HG02885 (cell line): ENCODE measurements around the gene SCD.

Experiments
- ATAC-seq: cut with Tn5 transposase; IDR thresholded peaks from one replicate; pipeline ENCODE4 v1.9.1; 2021; ENCODE audit warnings: mild to moderate bottlenecking; ENCODE audit not compliant: unreplicated experiment, poor library complexity

SCD gene

DNA sequence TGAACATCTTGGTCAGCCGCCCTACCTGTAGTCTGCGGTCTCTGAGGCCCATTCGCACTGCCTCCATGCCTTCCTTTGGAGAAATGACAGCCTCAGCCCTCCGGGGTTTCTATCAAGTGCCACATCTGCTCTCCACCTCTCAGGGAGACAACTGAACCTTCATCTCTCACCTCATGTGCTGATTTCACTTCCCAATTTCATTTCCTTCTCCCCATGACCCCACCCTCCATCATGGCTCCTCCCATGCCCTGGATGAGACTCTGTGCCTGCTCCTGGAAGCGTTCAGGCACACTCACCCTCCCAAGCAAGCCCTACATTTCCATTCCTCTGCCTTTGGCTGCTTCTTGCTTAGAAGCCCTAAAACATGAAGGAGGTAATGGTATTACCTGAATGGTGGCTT, 7.8 kb upstream of the SCD start:
- ATAC-seq: peak; percentile 62

DNA sequence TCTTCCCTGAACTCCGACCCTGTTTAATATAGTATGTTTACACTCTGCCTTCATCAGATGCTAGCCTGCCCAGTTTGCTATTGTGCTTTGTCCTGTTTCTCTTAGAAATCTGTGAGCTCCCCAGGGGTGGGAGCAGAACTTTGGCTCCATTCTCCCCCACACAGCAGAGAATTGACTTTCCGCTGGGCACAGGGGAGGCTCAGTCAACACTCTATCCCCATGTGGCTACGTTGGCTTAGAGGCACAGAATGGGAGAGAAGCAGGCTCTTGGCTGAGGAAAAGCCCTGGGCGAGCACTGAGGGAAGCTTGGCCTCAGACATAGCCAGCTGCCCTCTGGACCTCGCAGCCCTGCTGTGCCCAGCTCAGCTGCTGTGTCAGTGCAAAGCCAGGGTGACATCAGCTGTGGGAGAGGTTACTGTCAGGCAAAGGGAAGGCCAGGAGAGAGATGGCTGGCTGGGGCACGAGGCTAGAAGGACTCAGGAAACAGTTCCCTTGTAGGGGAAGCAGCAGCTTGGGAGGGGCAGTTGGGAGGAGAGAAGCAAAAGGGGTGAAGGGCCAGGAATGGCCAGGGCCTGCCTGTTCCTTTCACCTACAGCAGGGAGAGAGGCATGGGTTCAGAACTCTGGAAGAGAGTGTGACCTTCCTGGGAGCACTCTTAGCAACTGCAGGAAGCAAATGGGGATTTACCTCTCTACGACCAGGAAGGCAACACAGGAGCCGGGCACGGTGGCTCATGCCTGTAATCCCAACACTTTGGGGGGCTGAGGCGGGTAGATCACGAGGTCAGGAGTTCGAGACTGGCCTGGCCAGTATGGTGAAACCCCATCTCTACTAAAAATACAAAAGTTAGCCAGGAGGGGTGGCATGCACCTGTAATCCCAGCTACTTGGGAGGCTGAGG, 5.8 kb upstream of the SCD start:
- ATAC-seq: no peak

- ATAC-seq: no peak
Observed at GRCh38 chr10:100341953-100342626, 4.9 kb upstream of the SCD start.

- ATAC-seq: no peak
Observed at GRCh38 chr10:100342627-100342972, 4.4 kb upstream of the SCD start.

- no peak for ATAC-seq
Observed at GRCh38 chr10:100344241-100344788, 2.7 kb upstream of the SCD start.

- ATAC-seq: no peak
Observed at GRCh38 chr10:100345570-100346330, 1.3 kb upstream of the SCD start.

DNA sequence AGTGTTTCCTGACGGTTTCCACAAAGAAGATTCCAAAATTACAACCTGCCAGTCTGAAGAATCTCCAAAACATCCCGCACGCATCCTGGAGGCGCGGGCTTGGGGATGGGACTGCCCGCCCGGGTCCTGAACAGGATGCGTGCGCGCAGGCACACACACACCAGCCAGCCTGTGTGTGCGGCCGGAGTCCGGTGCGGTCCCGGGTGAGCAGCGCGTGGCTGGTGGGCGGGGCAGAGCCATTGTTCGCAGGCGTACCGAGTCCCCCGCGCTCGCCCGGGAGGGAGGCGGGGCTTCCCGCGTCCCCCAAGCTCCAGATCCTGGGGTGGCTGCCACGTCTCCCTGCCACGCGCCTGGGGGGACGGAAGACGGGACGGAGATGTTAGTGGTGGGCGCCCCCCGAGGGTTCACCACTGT, 675 bp upstream of the SCD start:
- ATAC-seq: peak; percentile 60

GRCh38 chr10:100347568-100348195, 649 bp downstream of the SCD start:
- ATAC-seq: no peak

- no peak for ATAC-seq
Observed at GRCh38 chr10:100348389-100348927, 1.4 kb downstream of the SCD start.

GRCh38 chr10:100349087-100349486, 2.1 kb downstream of the SCD start:
- ATAC-seq: no peak

DNA sequence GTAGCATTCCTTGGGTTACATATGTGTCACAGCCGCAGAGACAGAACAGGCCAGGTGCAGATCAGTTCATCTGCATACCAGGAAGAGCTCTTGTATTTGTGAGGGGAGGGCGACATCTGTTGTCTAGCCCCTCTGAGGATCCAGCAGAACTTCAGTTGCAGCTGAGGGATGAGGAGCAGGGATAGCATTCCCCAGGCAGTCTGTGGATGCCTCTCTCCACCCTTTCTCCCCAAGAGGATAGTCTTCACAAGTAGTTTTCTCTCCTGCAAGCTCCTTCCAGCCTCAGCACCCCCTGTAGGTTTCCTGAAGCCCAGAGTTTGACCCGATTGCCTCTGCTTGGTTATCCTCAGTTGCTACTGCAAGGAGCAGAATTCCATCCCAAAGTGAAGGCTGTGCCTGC, 2.6 kb downstream of the SCD start:
- ATAC-seq: no peak

- no peak for ATAC-seq
Observed at GRCh38 chr10:100350914-100351485, 4.0 kb downstream of the SCD start.

- no peak for ATAC-seq
Observed at GRCh38 chr10:100353770-100354485, 6.9 kb downstream of the SCD start.

DNA sequence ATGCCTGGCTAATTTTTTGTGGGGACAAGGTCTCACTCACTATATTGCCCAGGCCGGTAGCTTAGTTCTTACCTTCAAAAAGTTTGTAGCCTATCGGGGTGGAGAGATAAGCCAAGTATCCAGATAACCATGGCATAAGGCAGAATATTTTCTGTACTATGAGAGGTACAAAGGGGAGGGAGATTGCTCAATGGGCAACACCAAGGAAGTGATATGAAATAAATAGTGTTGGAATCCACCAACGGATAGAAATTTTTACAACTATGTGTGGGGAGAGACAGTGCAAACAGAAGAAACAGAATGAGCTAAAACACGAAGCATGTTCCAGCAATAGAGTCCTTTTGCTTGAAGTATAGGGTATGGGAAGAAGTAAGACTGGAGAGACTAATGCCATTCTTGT, 8.1 kb downstream of the SCD start:
- ATAC-seq: no peak

GRCh38 chr10:100356067-100357017, 9.3 kb downstream of the SCD start:
- no peak for ATAC-seq

DNA sequence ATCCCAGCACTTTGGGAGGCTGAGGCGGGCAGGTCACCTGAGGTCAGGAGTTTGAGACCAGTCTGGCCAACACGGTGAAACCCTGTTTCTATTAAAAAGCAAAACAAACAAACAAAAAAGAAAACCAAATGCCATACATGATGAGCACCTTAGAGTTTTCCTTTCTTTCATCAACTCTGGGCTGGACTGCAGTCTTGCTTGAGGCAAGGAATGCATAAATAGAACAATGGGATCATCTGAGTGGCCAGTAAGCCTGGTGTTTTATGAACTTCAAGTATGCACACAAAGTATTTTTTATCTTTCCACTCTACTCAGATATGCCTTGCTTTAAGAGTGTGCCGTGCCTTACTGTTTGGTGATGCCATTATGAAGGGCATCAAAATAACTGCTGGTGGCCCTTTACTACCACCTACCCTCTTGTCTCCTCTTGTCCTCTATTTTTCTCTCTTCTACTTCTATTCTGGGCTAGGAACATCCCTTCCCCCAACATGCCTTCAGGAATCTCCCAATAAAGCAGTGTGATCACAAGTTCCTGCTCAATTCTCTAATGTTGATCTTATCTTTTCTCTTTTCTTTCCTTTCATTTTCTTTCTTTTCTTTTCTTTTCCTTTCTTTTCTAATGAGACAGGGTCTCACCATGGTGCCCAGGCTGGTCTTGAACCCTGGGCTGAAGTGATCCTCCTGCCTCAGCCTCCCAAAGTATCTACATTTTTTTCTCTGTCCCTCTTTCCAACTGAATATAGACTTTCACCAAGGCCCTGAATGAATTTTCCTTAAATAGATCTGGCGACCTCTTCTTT, 10.2 kb downstream of the SCD start:
- ATAC-seq: no peak

DNA sequence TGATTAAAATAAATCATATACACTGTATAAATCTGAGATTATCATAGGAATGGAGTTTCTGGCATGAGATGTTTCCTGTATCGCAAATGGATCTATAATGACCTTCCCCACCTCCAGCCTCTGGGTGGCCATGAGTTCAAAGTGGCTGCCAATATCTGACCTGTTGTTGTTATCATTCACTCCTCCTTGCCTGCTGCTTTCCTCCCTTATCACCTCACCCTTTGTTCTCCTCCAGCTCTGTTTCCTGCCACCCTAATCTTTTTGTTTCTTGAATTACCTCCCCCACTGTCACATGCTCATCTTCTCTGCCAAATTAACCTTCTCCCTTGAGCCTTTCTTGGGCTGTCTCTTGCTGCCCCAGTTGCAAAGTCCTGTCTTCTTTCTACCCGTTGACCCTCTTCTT, 12.0 kb downstream of the SCD start:
- no peak for ATAC-seq
